ENCODE measurements around the gene POLN.

Gene POLN

DNA sequence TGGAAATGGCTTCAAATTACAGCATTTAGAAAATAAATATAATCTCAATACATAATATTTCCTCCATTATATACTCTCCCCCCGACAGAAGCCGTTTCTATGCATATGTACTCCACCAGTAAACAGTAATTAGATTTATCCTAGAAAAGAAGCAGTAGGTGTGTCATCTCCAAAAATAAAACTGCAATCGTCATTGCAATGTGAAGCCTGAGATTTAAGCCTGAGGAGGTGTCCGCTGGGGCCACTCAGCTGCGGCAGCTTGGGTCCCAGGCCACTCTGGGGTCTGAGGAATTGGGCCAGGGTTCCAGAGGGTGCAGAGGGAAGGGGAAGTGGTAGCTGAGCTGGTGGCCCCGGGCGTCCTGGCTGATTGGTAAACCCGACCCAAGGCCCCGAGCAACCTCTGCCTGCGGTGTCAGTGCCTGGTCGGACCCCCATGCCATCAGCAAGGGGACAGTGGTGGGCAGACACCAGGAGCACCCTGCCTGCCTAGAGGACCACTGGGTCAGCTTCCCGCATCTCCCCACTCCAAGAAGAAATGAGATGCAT is 27.8 kb upstream of the POLN start:
- TF ChIP-seq, protein P1, sequence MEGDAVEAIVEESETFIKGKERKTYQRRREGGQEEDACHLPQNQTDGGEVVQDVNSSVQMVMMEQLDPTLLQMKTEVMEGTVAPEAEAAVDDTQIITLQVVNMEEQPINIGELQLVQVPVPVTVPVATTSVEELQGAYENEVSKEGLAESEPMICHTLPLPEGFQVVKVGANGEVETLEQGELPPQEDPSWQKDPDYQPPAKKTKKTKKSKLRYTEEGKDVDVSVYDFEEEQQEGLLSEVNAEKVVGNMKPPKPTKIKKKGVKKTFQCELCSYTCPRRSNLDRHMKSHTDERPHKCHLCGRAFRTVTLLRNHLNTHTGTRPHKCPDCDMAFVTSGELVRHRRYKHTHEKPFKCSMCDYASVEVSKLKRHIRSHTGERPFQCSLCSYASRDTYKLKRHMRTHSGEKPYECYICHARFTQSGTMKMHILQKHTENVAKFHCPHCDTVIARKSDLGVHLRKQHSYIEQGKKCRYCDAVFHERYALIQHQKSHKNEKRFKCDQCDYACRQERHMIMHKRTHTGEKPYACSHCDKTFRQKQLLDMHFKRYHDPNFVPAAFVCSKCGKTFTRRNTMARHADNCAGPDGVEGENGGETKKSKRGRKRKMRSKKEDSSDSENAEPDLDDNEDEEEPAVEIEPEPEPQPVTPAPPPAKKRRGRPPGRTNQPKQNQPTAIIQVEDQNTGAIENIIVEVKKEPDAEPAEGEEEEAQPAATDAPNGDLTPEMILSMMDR (IDR thresholded peaks at IDR 0.05; ENCODE audit: extremely low read depth, missing control alignments): no peak
- no peak for DNase-seq (ENCODE audit: low spot score)

- TF ChIP-seq, protein P1 (IDR thresholded peaks at IDR 0.05; ENCODE audit: extremely low read depth, missing control alignments): no peak
- DNase-seq (ENCODE audit: low spot score): no peak
Observed at GRCh38 chr4:2269206-2269531, 27.2 kb upstream of the POLN start.

DNA sequence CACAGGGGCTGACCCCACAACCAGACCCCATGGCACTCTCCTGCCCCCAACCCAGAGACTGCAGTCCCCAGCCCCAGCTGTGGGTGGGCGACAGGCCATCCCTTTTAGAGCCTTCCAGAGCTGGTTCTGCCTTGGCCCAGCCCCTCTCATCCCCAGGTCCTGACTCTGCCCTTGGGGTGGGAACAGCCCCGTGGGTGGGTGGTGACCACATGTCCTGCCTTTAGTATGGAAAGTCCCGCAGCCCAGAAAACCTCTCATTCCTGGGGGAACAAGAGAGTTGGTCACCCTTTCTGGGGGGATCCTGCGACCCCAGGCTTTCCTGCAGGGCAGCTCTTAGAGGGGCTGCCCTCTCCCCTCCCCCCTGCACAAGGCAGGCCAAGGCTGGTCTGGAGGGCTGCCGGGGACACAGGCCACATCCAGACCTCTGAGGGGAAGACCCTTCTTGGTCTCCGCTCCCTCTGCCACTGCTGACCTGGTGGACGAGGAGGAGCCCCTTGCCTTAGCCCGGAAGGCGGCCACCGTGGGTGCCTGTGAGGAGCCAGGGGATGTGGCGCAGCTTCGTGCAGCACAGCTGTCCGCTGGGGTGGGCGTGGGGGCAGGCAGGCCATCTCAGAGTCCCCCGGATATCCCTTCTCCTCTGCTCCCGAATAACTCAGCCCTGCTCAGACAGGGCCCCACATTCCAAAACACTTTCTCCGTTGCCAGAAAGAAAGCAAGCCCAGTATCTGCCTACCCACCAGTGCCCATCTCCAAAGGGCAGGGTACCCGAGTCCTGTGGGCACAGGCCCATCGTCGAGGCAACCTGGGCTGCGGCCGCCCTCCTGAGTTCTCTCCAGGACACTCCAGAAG is 26.7 kb upstream of the POLN start:
- no peak for DNase-seq (ENCODE audit: low spot score)
- TF ChIP-seq, protein P1 (IDR thresholded peaks at IDR 0.05; ENCODE audit: extremely low read depth, missing control alignments): no peak

- no peak for DNase-seq (ENCODE audit: low spot score)
- TF ChIP-seq, protein P1 (IDR thresholded peaks at IDR 0.05; ENCODE audit: extremely low read depth, missing control alignments): no peak
Observed at GRCh38 chr4:2267841-2268240, 25.9 kb upstream of the POLN start.

DNA sequence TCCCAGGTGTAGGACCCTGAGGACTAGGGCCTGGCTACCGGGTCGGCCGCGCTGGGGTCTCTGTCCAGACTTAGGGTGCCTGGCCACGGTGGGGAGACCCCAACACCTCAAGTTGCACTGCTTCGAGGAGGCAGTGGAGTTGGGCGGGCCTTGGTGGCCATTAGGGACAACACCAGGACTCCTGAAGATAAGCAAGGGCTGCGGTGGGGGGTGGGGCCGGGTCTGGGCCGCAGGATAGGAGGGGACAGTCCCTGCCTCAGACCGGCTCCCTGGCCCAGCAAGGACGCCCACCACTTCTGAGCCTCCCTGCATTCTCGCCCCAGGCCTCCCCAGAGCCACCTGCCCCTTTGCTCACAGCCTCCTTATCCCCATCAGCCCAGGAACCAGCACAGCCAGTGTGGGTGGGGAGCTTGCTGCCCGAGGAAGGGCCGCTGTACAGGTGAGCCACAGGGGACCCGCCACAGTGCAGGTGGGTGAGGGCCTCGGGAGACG is 25.4 kb upstream of the POLN start:
- TF ChIP-seq, protein P1 (IDR thresholded peaks at IDR 0.05; ENCODE audit: extremely low read depth, missing control alignments): no peak
- no peak for DNase-seq (ENCODE audit: low spot score)

GRCh38 chr4:2266821-2267220 is 24.9 kb upstream of the POLN start:
- no peak for DNase-seq (ENCODE audit: low spot score)
- TF ChIP-seq, protein P1 (IDR thresholded peaks at IDR 0.05; ENCODE audit: extremely low read depth, missing control alignments): no peak

GRCh38 chr4:2266181-2266580 is 24.3 kb upstream of the POLN start:
- TF ChIP-seq, protein P1 (IDR thresholded peaks at IDR 0.05; ENCODE audit: extremely low read depth, missing control alignments): no peak

More at GRCh38 chr4:2266181-2266580, 24.3 kb upstream of the POLN start:
- no peak for DNase-seq (ENCODE audit: low spot score)
